Peyer's patch (tissue), 4 donors: ENCODE results near the gene CHST1.

Experiments used
- POLR2A ChIP-seq, 2 donors: fragments of 450-650 bp; IDR thresholded peaks; one replicate each; pipeline ENCODE4 v1.5.1; 2017; ENCODE audit warnings: antibody characterized with exemption in 2 of 2, mild to moderate bottlenecking in 2 of 2, moderate library complexity in 2 of 2
- TF ChIP-seq, protein P1 (sequence below), 6 experiments: fragments of 450-650 bp in 4 of 6; fragments of 200-600 bp in 2 of 6; sonication (generic) in 1 of 6; IDR thresholded peaks; one replicate each; pipeline ENCODE4 v1.5.1; 2017 to 2019; ENCODE audit warnings: antibody characterized with exemption in 6 of 6, mild to moderate bottlenecking in 3 of 6, moderate library complexity in 1 of 6

DNA sequence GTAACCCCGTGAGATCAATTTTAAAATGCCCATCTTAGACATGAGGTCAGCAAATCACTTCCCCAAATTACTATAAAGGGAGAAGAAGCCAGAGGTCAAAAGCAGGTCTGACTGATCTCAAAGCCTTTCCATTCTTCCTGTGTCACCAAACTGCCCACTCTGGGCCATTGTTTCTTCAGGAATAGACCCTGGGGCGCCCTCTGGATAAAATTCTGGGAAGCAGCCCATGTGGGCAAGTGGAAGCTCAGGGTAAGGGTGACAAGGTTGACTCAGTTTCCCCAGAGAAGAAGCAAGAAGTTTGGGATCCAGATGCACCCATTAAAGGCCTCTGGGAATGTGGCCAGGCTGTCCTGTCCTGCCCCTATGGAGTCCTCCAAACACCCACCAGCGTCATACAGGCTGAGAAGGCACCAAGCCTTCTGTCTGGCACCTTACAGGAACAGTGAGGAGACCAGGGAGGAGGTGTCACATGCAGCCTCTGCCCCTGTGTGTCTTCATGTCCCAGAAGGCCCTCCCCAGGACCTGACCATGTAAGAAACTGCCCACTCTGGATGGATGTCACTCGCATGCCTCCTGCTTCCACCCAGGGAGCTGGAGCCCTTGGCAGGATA, 50.1 kb downstream of the CHST1 start:
- TF ChIP-seq, protein P1, sequence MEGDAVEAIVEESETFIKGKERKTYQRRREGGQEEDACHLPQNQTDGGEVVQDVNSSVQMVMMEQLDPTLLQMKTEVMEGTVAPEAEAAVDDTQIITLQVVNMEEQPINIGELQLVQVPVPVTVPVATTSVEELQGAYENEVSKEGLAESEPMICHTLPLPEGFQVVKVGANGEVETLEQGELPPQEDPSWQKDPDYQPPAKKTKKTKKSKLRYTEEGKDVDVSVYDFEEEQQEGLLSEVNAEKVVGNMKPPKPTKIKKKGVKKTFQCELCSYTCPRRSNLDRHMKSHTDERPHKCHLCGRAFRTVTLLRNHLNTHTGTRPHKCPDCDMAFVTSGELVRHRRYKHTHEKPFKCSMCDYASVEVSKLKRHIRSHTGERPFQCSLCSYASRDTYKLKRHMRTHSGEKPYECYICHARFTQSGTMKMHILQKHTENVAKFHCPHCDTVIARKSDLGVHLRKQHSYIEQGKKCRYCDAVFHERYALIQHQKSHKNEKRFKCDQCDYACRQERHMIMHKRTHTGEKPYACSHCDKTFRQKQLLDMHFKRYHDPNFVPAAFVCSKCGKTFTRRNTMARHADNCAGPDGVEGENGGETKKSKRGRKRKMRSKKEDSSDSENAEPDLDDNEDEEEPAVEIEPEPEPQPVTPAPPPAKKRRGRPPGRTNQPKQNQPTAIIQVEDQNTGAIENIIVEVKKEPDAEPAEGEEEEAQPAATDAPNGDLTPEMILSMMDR (IDR thresholded peaks at IDR 0.05): no peak
- TF ChIP-seq POLR2A (IDR thresholded peaks at IDR 0.05): no peak
